Thoracic aorta (tissue), 2 donors: Measurements from ENCODE around the gene DCAF15. TPM values are rescaled to one million over a fixed set of nuclear protein-coding genes. Genes with fewer than 3 reads are reported as not detected.

Source experiments
- ATAC-seq: fragments of 150-250 bp; one replicate; pipeline ENCODE4 v1.8.0; 2017; ENCODE audit warnings: low read depth; ENCODE audit not compliant: insufficient number of reproducible peaks, low FRiP score
- DNase-seq: peaks from one replicate; pipeline ENCODE4 v3.0.0-alpha.2; 2020; ENCODE audit warnings: low spot score
- H3K27ac ChIP-seq, 2 donors: fragments of 200-600 bp; sonication (generic); 1 replicate in 1 of 2; 2 replicates in 1 of 2; pipeline ENCODE4 v1.5.1; 2016; ENCODE audit warnings: mild to moderate bottlenecking in 2 of 2, moderate library complexity in 2 of 2
- H3K27me3 ChIP-seq: fragments of 200-600 bp; sonication (generic); replicated peaks from 2 replicates; pipeline ENCODE4 v1.6.0; 2016; ENCODE audit warnings: mild to moderate bottlenecking; ENCODE audit not compliant: insufficient read depth
- H3K36me3 ChIP-seq: fragments of 200-600 bp; sonication (generic); one replicate; pipeline ENCODE4 v1.5.1; 2016
- H3K4me1 ChIP-seq, 2 donors: fragments of 200-600 bp; sonication (generic); 1 replicate in 1 of 2; 2 replicates in 1 of 2; pipeline versions ENCODE4 v1.5.1 to v1.6.0; 2016; ENCODE audit warnings: low read depth in 2 of 2, mild to moderate bottlenecking in 1 of 2; ENCODE audit not compliant: control insufficient read depth in 1 of 2
- H3K4me3 ChIP-seq: fragments of 200-600 bp; sonication (generic); 2 replicates; pipeline ENCODE4 v1.5.1; 2016; ENCODE audit warnings: mild to moderate bottlenecking
- H3K9me3 ChIP-seq: fragments of 200-600 bp; sonication (generic); 2 replicates; pipeline ENCODE4 v1.5.1; 2016
- total RNA-seq, 2 donors: library from RNA; depleted of rRNA; stranded (reverse); fragments of >200 nt; gene quantifications; one replicate each; pipeline versions ENCODE4 v1.1.0 to v1.2.3, GENCODE V29; 2016
- TF ChIP-seq, protein P1 (sequence below): fragments of 200-600 bp; sonication (generic); IDR thresholded peaks from one replicate; pipeline ENCODE4 v1.5.1; 2019; ENCODE audit warnings: antibody characterized with exemption

DCAF15 gene
- total RNA-seq, 2 donors from 2014 or later = 12.6 to 31.4 TPM

GRCh38 chr19:13923194-13923987, 28.9 kb upstream of the DCAF15 start:
- no peak overlapping the region for H3K4me3 ChIP-seq
- no peaks in the 10 kb centered on the region for H3K27me3 ChIP-seq
- ATAC-seq (no peak), DNase-seq (no peak)
- H3K4me1 ChIP-seq = no peaks in the 10 kb centered on the region
- H3K27ac ChIP-seq = no peak overlapping the region
- H3K9me3 ChIP-seq = no peaks in the 10 kb centered on the region
- H3K36me3 ChIP-seq = peaks cover 46% of the 10 kb centered on the region
- TF ChIP-seq, protein P1, sequence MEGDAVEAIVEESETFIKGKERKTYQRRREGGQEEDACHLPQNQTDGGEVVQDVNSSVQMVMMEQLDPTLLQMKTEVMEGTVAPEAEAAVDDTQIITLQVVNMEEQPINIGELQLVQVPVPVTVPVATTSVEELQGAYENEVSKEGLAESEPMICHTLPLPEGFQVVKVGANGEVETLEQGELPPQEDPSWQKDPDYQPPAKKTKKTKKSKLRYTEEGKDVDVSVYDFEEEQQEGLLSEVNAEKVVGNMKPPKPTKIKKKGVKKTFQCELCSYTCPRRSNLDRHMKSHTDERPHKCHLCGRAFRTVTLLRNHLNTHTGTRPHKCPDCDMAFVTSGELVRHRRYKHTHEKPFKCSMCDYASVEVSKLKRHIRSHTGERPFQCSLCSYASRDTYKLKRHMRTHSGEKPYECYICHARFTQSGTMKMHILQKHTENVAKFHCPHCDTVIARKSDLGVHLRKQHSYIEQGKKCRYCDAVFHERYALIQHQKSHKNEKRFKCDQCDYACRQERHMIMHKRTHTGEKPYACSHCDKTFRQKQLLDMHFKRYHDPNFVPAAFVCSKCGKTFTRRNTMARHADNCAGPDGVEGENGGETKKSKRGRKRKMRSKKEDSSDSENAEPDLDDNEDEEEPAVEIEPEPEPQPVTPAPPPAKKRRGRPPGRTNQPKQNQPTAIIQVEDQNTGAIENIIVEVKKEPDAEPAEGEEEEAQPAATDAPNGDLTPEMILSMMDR = no peak

DNA sequence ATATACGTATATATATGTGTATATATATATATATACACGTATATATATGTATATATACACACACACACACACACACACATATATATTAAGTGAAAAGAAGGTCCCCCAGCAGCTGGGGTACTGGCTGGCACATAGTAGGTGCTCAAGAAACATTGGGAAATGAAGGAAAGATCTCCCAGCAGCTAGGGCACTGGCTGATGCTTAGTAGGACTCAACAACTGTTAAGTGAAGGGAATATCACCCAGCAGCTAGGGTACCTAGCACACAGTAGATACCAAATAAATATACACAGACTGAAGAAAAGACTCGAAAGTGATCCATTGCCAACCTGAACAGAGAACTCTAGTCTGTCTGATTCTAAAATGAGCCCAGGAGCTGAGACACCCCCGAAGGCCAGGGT, 26.3 kb upstream of the DCAF15 start:
- H3K36me3 ChIP-seq = peaks cover 34% of the 10 kb centered on the region
- no peaks in the 10 kb centered on the region for H3K27me3 ChIP-seq
- H3K27ac ChIP-seq = no peak overlapping the region

DNA sequence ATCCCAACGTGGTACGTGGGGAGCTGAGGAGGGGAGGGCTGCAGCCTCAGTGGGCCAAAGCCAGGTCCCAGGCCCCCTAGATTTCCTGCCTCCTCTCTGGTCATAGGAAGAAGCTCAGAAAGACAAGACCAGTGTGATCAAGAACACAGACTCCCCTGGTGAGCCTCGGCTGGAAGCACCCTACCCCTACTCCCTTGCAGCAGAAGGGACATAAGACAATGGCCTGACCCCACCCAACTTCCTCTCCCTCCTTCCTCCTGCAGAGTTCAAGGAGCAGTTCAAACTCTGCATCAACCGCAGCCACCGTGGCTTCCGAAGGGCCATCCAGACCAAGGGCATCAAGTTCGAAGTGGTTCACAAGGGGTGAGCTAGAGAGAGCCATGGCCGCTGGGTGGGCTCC, 25.6 kb upstream of the DCAF15 start:
- ATAC-seq (no peak), DNase-seq (no peak)
- Histone ChIP-seq H3K27me3 (no peaks in the 10 kb centered on the region), H3K27ac (no peak overlapping the region), H3K4me3 (no peak overlapping the region), H3K9me3 (no peaks in the 10 kb centered on the region), H3K4me1 (no peaks in the 10 kb centered on the region), H3K36me3 (peaks cover 32% of the 10 kb centered on the region)
- TF ChIP-seq, protein P1 = no peak

More for the DNA sequence above, 26.3 kb upstream of the DCAF15 start:
- no peak for DNase-seq
- no peak for ATAC-seq
- TF ChIP-seq, protein P1 = no peak
- H3K9me3 ChIP-seq = no peaks in the 10 kb centered on the region
- no peak overlapping the region for H3K4me3 ChIP-seq
- H3K4me1 ChIP-seq = no peaks in the 10 kb centered on the region

DNA sequence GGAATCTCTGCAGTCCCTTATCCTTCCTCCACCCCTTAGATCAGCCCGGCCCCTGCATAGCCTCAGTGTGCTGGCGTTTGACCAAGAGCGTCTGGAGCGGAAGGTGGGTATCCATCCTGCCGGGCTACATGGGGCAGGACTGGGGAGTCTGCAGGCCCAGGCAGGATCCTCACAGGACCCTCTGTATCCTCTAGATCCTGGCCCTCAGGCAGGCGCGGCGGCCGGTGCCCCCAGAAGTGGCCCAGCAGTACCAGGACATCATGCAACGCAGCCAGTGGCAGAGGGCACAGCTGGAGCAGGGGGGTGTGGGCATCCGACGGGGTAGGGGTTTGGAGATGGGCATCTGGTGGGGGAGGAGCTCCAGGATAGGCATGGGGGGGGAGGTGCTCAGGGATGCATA, 23.0 kb upstream of the DCAF15 start:
- no peaks in the 10 kb centered on the region for H3K9me3 ChIP-seq
- no peak overlapping the region for H3K27ac ChIP-seq
- DNase-seq = no peak
- H3K27me3 ChIP-seq = no peaks in the 10 kb centered on the region
- peaks cover 9% of the 10 kb centered on the region for H3K36me3 ChIP-seq
- no peak for ATAC-seq
- no peaks in the 10 kb centered on the region for H3K4me1 ChIP-seq
- H3K4me3 ChIP-seq = no peak overlapping the region
- TF ChIP-seq, protein P1 = no peak

GRCh38 chr19:13929956-13930355, 22.4 kb upstream of the DCAF15 start:
- Histone ChIP-seq H3K4me1 (no peaks in the 10 kb centered on the region), H3K4me3 (no peak overlapping the region), H3K27me3 (no peaks in the 10 kb centered on the region), H3K9me3 (no peaks in the 10 kb centered on the region), H3K36me3 (peaks cover 4% of the 10 kb centered on the region), H3K27ac (no peak overlapping the region)
- TF ChIP-seq, protein P1 = no peak
- DNase-seq (no peak), ATAC-seq (no peak)
